DMS153 (cell line): Measurements from ENCODE around the gene PPM1M.

Experiments
- DNase-seq: peaks from one replicate; lab custom pipeline; 2025; lab: John Stamatoyannopoulos, UW

PPM1M gene

GRCh38 chr3:52245322-52246263, at the start of gene PPM1M:
Gene PPM1M (plus strand): TSS chr3:52245759. CDS start chr3:52245825, 66 bp downstream.
- no peak for DNase-seq

GRCh38 chr3:52195823-52196331, 49.7 kb upstream of the PPM1M start:
- DNase-seq = no peak

GRCh38 chr3:52196977-52197376, 48.6 kb upstream of the PPM1M start:
- DNase-seq = no peak

- no peak for DNase-seq
Measured at GRCh38 chr3:52197499-52197841, 48.1 kb upstream of the PPM1M start.

GRCh38 chr3:52197842-52198625, 47.5 kb upstream of the PPM1M start, which contains the start of gene ALAS1:
Gene ALAS1 (plus strand): TSS chr3:52198160. CDS start chr3:52199242, 1,082 bp downstream.
- DNase-seq = peak; percentile 59

- no peak for DNase-seq
Measured at GRCh38 chr3:52198643-52199608, 46.6 kb upstream of the PPM1M start.

GRCh38 chr3:52200981-52201679, 44.4 kb upstream of the PPM1M start:
- no peak for DNase-seq

GRCh38 chr3:52202384-52203077, 43.0 kb upstream of the PPM1M start:
- no peak for DNase-seq

- DNase-seq = no peak
Measured at GRCh38 chr3:52203701-52204100, 41.9 kb upstream of the PPM1M start.

GRCh38 chr3:52204337-52205073, 41.1 kb upstream of the PPM1M start:
- DNase-seq = peak; percentile 83

- no peak for DNase-seq
Measured at GRCh38 chr3:52205727-52206372, 39.7 kb upstream of the PPM1M start.

GRCh38 chr3:52208556-52208955, 37.0 kb upstream of the PPM1M start:
- DNase-seq = no peak

GRCh38 chr3:52210037-52210436, 35.5 kb upstream of the PPM1M start:
- no peak for DNase-seq

- no peak for DNase-seq
Measured at GRCh38 chr3:52210550-52211046, 35.0 kb upstream of the PPM1M start.

GRCh38 chr3:52211268-52211891, 34.2 kb upstream of the PPM1M start:
- DNase-seq = no peak

- DNase-seq = no peak
Measured at GRCh38 chr3:52213005-52213404, 32.6 kb upstream of the PPM1M start.

GRCh38 chr3:52213901-52214300, 31.7 kb upstream of the PPM1M start:
- no peak for DNase-seq

- no peak for DNase-seq
Measured at GRCh38 chr3:52215351-52215750, 30.2 kb upstream of the PPM1M start.
